HG02943 (cell line): ENCODE results near the gene DNTT.

Source experiments
- ATAC-seq: cut with Tn5 transposase; IDR thresholded peaks from one replicate; pipeline ENCODE4 v1.9.1; 2021; ENCODE audit warnings: mild to moderate bottlenecking, low read depth, moderate library complexity; ENCODE audit not compliant: unreplicated experiment

DNTT gene

DNA sequence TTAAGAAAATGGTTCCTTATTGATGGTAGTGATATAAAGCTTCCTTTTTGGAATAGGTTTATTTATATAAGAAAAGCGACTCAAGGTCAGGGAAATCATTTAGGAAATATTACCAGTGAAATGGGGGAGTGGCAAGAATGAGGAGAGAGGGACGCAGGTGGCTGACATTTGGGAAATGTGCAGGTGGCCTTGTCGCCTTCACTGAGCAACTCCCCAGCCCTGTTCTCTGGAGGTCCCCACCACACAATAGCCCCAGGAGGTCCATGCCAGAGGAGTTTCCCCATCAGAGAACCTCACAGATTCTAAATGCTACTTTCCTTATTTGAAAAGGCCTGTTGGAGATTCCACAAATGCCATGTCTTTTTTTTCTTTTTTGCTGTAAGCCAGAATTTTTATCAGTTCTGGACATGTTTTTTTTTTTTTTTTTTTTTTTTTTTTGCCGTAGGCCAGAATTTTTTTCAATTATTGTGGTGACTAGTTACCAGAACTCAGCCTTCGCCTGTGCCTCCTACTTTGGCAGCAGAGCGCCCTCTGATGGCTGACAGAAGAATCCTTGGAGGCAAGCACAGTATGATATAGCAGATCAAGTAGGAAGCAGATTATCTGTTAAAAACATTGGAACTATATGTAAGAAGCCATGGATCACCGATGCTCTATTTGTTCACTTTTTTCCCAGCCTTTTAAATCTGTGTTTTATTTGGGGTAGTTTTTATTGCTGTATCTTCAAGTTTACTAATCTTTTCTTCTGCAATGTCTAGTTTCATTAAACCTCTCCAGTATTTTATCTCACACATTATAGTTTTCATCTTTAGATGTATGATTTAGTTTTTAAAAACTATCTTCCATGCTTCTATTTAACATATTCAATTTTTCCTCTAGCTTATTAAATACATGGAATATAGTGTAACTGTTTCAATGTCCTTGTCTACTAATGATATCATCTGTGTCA lies 36.0 kb downstream of the DNTT start:
- no peak for ATAC-seq

DNA sequence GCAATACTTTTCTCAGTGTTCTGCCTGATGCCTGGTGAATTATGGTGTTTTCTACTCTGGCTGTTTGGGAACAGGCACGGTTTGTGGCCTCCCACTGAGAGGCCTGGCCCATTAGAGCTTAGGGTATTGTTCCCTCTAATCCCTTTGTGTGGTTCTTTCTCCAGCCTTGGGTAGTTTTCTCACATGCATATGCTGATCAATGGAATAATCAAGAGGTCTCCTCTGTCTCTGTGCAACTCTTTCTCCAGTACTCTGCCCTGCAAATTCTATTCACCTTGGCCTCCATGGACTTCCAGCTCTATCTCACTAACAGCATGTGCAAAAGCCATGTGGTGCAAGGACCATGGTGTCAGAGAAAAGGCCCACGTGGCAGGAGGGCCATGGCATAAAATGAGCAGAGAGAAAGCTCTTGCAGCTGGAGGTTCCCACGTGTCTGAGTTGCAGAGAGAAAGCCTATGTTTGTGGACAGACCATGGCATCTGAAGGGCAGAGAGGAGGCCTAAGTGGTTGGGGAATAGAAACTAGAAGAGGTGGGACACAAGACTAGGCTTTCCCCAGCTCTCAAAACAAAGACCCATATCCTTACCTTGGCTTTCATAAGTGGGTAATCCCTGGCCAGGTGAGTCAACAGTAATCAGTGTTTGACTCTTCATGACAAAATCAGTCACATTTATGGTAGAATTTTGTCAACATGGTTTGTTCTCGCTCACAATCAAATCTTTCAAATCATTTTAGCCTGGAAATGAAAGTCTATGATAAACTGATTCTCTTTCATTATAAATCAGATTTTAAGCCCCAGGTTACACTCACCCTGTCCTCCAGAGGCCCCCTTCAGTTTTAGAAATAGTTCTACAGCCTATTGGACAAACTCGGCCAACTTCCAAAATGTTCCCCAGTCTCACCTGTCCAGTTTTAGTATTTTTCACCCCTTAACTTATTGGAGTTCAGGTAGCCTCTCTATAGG lies 37.3 kb downstream of the DNTT start:
- no peak for ATAC-seq

DNA sequence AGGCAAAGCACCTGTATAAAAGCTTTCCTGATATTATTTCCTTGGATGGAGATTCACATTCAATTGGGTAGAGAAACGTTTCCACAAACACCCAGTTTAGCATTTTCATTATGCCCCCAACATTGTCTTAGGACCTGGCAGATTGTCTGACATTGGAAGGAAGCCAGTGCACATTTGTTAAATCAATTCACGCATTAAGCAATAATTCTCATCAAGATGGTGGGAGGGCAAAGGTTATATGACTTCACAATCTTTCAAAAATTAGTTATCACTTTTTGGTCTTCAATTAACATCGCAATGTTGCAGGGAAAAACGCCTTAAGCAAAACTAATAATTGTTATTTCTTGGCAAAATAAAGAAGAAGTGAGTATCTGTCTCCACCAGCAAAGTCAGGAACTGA lies 38.2 kb downstream of the DNTT start:
- no peak for ATAC-seq

DNA sequence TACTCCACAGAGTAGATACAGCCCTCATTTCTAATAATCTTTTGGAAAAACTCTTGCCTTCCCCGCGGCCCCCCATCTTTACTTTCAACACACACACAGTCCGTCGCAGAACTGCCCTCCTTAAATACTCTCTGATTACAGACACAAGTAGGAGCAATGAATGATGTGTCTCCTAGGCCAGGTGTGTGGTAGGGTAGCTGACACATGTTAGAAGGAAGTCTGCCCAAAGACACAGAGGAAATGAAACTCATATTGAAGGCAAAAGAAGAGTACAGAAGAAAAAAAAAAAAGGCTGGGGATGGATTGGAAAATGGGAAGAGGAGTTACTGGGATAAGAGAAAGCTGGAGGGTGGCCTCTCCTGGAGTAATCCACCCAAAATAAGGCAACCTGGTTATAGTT lies 39.9 kb downstream of the DNTT start:
- no peak for ATAC-seq

DNA sequence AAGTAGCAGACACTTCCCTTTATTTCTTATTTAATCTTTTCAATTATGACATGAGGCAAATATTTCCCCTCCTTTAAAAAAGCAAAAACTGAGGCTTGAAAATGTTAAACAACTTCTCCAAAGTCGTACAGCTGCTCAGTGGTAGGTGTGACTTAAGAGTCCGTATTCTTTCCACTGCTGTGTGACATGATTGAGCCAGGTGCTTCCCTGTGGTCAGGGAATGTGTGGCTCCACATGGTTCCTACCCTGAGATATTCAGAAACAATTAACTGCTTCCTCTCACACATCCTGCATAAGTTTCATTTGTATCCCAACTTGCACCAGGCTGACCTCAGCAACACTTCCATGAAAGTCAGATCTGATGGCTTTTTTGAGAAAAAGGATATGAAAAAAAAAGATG lies 41.0 kb downstream of the DNTT start:
- ATAC-seq = no peak

DNA sequence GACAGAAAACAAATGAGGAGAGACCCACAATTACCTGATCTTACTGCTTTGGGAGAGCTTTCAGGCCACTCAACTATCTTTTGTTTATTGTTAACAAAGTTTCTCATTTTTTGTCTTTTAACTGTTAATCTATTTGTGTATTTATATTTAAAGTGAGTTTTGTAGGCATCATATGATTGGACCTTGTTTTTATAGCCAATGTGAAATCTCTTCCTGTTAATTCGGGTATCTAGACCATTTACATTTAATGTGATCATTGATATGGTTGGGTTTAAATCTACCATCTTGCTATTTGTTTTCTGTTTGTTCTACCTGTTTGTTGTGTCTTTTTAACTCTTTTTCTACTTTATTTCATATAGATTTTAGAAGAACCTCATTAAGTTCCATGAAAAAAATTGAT lies 42.1 kb downstream of the DNTT start:
- ATAC-seq = no peak

DNA sequence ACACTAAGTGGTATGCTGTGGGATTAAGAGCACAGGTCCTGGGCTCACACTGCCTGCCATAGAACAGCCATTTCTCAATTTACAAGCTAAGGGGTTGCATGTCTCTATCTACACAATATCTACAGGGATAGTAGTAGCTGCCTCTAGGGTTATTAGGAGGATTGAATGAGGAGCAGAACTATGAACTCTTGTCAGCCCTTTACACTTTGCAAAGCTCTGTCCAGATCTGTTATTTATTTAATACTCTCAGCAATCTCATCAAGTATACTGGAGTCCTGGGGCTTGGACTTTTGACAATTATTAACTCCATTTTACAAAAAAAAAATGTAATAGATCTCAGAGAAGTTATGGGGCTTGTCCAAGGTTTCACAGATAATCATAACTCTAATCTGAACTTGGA lies 47.8 kb downstream of the DNTT start:
- ATAC-seq = no peak

DNA sequence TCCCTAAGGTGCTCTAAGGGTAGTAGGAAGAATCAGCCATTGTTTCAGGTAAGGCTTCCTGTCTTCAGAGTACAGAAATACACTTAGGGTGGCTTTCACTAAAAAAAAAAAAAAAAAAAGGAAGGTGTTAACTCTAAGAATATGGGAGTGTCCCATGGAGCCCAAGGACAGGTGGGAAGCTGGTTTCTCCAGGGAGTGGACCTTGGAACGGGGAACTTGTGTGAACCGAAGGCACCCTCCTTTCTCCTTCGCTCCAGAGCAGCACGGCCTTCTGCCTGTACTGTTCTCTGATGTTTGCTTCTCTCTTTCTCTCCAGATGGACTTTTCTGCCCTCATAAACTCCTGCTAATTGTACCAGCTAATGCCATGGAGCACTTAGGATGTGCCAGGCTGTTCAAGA lies 48.3 kb downstream of the DNTT start:
- ATAC-seq = no peak

DNA sequence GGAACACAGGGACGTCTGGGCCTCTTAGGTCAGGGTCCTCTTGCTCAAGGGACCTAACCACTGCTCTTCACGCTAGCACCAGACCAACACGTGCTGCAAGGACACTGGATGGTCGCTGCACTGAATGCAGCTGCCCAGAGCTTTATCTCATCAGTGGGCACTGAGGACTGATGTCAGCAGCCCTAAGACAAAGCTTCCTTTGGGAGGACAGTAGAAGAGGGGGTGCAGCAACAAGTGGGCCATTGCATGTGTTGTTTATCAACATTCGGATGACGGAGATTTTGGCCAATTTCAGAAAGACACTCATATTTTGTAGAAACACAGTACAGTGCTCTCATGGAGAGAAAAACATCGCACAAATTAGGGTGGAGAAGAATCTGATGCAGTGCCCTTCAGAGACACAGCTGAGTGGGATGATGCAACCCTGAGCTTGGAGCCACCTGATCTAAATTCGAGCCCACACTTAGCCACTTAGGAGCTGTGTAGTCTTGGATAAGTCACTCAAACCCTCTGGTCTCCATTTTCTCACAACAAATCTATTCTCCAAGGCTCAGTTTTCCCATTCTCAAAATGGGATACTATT lies 52.9 kb downstream of the DNTT start:
- no peak for ATAC-seq

DNA sequence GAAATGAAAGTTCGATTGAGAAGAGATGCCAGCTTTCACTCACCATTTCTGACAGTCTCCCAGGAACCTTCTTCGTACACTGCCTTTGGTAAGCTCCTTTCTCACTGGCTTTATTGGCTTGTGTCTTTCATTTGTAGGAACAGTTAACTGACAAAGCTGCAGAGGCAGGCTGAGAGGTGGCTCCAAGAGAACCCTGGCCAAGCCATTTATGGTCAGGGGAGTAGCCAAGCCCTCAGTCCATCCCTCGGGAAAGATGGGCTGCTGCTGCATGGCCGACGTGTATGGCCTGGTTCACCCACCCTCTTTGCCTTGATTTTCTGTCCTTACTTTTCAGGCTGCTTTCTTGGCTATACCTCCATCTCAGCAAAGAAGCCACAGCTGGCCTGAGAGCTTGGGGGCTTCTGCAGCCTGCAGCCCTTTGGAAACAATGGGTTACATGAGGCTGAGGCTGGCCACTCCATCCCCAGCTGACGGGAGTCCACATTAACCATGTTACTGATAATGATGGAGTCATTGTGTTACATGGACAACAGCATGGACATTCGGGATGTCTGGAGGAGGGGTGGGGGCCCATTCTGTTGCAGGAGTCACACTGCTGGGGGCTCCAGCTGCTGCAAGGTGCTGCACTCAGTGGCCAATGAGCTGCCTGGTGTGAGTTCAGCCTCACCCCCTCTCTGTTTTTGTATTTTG lies 54.8 kb downstream of the DNTT start, which contains the start of gene OPALIN:
OPALIN (minus strand) TSS at position 152 of the 690 bp plus-strand sequence; CDS start at position 46, 106 bp downstream.
- no peak for ATAC-seq

DNA sequence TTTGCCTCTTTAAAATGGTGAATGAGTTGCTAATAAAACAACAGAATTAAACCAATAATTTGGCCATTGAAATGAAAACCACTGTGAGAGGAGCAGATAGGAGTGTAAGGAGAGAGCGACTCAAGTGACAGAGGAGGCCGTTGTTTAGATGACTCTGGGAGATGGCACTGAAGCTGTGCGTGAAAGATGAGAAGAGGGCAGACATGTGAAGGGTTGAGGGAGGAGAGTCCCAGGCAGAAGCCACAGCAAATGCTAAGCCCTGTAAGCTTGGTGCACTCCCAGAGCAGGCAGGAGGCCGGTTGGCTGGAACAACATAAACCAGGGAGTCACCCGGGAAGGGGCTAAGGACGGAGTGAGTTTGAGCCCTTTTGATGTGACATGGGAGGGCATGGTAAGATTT lies 55.4 kb downstream of the DNTT start:
- no peak for ATAC-seq

DNA sequence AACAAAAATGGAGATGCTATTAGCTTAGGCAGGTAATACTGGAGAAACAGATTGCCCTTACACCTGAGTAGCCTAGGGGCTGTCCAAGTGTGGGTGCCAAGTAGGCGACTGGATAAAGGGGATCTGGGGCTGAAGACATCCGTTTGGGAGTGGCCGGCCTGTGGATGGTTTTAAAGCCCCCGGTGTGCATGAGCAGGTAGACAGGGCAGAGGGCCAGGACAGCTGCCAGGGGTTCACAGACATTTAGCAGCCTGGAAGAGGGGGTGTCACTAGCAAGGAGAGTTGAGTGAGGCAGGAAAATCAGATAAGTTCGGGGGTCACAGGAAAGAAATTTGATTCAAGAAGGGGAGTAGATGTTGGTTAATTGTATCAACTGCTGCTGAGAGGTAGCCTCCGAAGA lies 56.1 kb downstream of the DNTT start:
- no peak for ATAC-seq

DNA sequence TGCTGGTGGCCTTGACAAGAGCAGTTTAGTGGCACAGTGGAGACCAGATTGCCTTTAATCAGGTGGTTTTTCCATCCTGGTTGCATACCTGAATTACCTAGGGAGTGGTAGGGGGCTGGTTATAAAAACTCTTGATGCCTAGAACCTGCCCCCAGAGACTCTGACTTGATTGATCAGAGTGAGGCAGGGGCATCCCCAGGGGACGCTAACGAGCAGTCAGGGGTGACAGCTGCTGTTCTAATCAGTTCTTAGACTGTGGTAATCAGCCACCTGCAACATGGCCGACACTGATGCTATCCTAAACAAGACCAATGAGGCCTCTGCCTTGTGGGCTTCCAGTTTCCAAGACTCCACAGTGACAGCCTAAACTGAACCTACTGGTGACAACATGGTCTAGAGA lies 56.5 kb downstream of the DNTT start:
- ATAC-seq = no peak

DNA sequence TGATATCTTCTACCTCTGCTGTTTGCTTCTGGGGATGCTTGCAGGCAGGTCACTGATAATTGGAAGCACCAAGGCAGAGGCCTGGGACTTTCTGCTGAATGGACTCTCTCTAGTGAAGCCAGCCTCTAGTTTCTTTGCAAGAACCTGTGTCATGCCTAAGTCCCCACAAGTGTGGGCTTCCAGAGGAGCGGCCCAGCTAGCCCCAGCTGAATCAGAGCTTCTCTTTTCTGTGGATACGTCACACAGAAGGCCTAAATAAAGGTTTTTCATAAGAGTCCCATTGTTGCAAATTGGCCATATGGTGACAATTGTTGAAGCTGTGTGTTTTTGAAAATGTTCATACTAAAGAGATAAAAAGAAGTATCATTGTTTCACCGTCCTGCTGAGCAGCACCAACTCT lies 61.3 kb downstream of the DNTT start:
- ATAC-seq = no peak

DNA sequence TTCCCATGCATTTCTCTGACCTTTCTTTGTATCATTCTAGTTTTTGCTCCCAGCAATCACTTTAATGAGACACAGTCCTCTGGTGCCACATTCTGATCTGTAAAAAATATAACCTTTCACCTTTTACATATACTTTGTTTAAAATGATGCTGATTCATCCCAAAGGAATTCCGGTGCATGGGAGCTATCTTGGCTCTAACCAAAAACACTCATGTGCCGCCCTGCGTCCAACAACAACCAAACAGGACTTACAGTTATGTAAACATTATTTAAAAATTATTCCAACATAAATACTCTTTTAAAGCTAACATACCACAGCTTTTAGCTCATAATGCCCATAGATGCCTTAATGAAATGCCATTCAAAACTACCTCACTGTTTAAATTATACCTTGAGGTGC lies 62.3 kb downstream of the DNTT start:
- ATAC-seq = no peak

DNA sequence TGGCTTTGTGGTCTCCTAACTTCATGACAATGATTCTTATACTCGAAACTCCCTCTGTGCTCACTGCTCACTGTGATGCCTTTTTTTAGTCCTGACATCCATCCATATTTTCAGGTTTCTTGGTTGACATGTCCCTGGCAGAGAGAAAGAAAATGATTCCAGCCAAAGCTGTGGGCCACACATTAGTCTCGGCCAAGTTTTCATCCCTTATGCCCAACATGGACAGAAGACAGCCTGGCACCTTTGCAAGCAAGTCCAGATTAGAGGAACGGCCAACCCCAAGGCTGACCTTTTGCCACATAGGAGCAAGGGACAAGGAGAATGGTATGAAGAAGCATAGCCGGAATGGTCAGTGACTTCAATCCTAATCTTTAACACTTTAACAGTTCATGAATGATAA lies 63.2 kb downstream of the DNTT start:
- ATAC-seq = no peak

DNA sequence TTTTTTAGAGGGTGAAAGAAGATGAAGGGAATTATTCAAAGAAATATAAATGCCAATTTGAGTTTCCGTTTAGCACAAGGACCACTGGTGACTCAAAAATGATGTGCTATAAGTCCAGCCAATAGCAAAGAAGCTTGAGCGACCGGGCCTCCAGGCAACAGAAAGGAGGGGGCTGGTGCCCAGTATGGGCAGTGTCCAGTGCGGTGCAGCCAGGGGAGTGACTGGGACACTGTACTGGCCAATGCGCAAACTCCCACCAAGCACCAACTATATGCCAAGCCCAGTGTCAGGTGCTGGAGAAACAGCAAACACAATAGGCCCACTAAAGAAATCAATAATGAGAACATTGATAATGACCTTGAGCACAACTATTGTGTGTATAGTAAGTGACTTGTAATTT lies 64.7 kb downstream of the DNTT start:
- ATAC-seq = no peak

DNA sequence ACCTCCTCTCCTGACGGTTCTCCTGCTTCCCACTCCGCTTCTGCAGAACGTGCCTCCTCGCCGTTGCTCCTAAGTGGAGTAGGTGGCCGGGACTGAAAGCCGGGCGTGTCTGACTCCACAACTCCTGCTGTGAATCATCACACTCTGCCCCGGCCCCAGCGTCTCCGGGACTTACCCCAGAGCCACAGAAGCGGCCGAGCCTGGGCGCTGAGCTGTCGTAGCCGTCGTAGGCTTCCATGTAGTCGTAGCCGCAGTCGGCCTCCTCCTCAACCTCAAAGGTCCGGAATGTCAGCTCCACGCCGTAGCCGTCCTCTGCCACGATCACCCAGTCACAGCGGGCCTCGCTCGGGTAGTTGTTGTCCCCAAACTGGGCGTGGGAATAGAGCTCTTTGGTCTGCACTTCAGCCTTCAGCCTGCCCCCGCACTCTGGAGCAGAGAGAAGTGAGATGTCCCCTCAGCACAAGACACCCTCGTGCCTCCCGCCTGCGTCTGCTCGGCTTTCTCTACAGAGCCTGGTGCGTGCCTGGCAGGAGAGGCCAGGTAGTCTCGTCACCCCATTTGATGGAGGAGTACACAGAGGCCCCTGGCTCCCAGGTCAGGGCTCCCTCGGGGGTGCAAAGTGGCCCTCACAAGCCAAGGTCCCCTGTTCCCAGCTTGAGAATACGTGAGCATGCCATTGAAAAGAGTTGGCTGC lies 65.8 kb downstream of the DNTT start:
- no peak for ATAC-seq

DNA sequence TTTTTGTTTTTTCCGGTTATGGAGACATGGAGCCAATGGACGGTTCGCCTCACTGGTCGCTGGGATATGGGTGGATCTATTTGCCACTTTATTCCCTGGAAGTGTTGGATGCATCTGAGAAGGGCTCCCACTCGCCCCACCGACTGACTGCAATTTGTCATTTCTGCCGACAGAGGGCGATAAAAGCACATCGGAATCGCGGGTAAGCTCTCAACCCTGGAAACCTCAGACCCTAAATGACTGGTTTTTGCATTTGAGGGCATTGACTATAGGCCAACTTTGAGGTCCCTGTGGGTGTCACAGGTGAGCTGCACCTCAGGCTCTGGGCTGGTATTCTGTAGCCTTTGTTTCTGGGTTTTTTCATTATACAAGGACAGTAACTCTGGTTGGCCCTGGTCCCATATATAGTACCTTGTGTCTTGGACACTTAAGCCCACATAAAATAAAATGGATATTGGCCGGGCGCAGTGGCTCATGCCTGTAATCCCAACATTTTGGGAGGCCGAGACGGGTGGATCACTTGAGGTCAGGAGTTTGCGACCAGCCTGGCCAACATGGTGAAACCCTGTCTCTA lies 66.4 kb downstream of the DNTT start:
- no peak for ATAC-seq
